GM08714 (cell line): ENCODE data around the gene PCYT1B.

Experiments
- H3K4me3 ChIP-seq: fragments of 200-500 bp; sonication (Bioruptor generic); 2 replicates; pipeline ENCODE4 v1.5.1; 2014; ENCODE audit warnings: mild to moderate bottlenecking, low read length, inconsistent platforms
- ZNF274 ChIP-seq: IDR thresholded peaks from 2 replicates; pipeline ENCODE4 v1.6.1; 2012; ENCODE audit warnings: mild to moderate bottlenecking, low read depth, low read length

Gene PCYT1B

DNA sequence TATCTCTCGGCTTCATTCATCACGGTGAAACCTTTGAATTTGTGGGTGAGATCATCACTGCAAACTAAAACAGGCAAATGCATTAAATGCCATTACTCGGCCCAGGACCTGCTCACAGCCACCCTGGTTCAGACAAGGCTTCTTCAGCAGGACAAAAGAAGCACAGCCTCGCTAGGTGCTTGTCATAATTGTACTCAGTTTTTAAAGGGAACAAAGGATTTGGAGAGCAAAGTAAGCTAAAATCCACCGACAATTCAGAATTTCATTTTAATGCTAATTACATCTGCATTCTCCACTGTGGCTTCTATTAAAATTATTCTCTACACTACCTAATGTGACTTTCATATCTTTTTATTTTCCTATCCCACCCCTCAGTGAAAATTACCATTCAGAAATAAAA is 57.0 kb downstream of the PCYT1B start:
- TF ChIP-seq ZNF274 = no peak
- no peak overlapping the region for H3K4me3 ChIP-seq

DNA sequence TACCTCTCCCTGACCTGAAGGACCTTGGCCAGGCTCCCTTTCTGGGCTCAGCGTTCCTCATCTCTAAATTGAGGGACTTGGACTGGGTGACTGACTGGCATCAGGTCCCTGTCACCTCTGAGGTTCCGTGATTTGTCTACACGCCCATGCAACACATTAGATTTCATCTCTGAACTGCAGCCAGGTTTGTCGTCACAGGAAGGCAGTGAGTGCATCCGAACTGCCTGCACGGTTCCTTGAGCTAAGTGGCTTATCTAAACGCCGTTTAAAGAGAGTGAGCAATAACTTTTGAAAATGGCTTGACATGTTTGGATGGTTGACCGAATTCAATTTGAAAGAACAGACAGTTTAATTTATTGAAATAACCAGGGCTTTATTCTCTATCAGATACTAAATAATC is 70.1 kb downstream of the PCYT1B start:
- TF ChIP-seq ZNF274 = no peak

GRCh38 chrX:24575496-24575895 is 71.7 kb downstream of the PCYT1B start:
- H3K4me3 ChIP-seq = no peak overlapping the region
- TF ChIP-seq ZNF274 = no peak

More for the DNA sequence above, 70.1 kb downstream of the PCYT1B start:
- no peak overlapping the region for H3K4me3 ChIP-seq

GRCh38 chrX:24574743-24575142 is 72.4 kb downstream of the PCYT1B start:
- TF ChIP-seq ZNF274 = no peak
- no peak overlapping the region for H3K4me3 ChIP-seq

DNA sequence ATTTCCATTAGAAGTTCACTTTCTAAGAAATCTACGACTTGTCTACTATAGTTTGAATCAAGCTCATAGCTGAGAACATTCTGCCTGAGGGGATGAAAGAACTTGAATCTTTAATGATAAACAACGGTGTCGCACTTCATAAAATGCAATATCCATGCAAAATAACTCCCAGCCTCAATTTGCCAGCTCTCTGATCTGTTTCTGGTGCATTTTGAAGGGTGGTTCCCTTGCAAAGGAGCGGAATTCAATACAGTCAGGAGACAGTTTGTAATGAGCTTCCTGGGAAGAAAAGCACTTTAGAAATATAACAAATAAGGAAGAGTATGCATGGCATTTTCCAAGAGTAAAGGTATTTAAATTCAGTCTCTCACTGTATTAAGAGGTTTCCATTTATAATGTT is 80.0 kb downstream of the PCYT1B start:
- TF ChIP-seq ZNF274 = no peak
- H3K4me3 ChIP-seq = no peak overlapping the region

GRCh38 chrX:24566240-24566639 is 80.9 kb downstream of the PCYT1B start:
- no peak overlapping the region for H3K4me3 ChIP-seq
- TF ChIP-seq ZNF274 = no peak

DNA sequence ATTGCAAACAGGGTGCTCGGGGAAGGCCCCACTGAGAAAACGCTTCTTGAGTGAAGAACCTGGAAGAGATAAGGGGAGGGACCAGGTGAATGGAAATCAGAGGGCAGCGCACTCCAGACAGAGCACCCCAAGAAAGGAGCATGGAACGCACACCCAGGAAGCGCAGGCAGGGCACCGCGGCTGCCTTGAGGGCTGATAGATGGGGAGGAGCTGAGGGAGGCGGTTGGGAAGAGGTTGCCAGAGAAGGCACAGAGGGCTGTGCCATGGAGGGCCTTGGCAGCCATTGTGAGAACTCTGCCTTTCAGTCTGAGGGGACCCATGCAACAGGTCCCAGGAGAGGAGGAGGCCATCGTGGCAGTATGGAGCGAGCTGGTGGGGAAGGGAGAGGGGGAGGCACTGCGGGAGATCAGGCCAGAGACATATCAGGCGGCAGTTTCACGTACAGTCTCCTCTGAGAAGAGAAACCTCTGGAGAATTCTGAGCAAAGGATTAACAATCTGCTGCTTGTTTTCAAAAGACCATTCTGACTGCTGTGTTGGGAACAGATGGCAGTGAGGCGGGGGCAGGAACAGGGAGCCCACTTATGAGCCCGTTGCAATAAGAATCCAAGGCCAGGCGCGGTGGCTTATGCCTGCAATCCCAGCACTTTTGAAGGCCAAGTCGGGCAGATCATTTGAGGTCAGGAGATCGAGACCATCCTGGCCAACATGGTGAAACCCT is 83.7 kb downstream of the PCYT1B start:
- no peak for TF ChIP-seq ZNF274
- no peak overlapping the region for H3K4me3 ChIP-seq

GRCh38 chrX:24561121-24561520 is 86.0 kb downstream of the PCYT1B start:
- H3K4me3 ChIP-seq = no peak overlapping the region
- no peak for TF ChIP-seq ZNF274

DNA sequence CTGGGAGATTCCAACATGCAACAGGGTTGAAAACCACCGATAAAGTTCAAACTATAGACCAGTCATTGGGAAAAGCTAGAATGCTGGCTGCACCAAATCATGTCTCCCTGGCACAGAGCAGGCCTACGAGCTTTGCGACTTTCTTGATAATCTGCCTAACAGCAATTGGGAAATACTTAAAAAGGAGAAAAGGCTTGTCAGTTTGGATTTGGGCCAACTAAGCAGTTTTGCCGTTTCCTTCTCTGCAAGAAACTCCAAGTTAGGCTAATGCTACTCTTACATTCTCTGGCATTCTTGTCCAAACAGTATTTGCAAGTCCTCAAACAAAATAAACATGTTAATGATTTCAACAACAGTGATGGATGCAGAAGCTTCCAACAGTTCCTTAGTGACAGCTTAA is 94.1 kb downstream of the PCYT1B start:
- no peak for TF ChIP-seq ZNF274
- H3K4me3 ChIP-seq = no peak overlapping the region

DNA sequence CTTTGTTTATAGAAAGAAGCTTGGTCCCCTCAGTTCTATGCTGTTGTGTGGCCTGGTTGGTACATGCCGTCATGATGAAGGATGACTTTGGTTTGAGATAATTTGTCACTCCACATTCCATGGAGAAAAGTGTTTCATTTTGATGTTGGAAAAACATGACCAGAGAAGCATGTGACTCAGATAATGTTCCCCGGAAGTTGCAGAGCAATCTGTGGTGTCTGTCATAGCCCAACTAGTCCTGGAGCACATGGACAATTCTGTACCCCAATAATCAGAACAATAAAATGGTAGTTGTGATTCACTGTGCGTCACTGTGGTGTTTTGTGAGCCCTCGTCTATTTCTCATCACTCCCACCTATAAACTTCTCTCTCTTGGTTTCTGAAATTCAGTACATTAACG is 97.0 kb downstream of the PCYT1B start:
- TF ChIP-seq ZNF274 = no peak
- H3K4me3 ChIP-seq = no peak overlapping the region

- H3K4me3 ChIP-seq = no peak overlapping the region
- no peak for TF ChIP-seq ZNF274
Measured at GRCh38 chrX:24547961-24548360, 99.2 kb downstream of the PCYT1B start.

DNA sequence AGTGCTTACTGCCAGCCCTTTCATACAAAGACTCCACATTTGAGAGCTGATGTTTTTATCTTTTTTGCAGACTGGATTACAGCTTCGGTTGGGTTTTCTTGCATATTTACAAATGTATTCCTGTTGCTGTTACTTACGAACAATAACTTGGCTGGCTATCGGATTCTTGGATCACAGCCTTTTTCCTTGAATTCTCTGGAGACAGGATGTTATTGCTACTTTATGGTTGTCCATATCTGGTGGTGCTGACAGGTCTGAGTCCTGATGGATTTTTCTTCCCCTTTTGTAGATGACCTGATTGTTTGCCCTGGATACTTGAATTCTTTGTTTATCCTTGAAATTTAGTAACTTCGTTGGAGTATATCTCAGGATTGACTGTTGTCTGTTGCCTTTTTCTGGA is 104.4 kb downstream of the PCYT1B start:
- no peak overlapping the region for H3K4me3 ChIP-seq
- no peak for TF ChIP-seq ZNF274

- H3K4me3 ChIP-seq = no peak overlapping the region
- TF ChIP-seq ZNF274 = no peak
Measured at GRCh38 chrX:24536551-24536950, 110.6 kb downstream of the PCYT1B start.

DNA sequence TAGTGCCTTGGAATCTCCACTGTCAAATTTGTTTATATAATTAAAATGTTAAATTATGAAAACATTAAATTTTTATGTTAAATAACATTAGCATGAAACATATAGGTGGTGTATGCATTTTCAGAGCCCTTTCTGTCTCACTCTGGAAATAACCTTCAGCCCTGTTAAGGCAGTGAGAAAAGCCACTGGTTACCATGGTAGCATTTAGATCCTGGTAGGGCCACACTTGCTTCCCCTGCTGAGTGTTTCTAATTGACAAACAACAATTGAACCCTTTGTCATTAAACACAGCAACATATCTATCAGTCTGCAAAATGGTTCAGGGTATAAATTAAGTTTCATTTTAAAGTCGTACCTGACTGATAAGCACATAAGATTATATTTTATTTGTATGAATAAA is 118.5 kb downstream of the PCYT1B start:
- H3K4me3 ChIP-seq = no peak overlapping the region
- no peak for TF ChIP-seq ZNF274

- no peak overlapping the region for H3K4me3 ChIP-seq
- no peak for TF ChIP-seq ZNF274
Measured at GRCh38 chrX:24526616-24527015, 120.5 kb downstream of the PCYT1B start.

DNA sequence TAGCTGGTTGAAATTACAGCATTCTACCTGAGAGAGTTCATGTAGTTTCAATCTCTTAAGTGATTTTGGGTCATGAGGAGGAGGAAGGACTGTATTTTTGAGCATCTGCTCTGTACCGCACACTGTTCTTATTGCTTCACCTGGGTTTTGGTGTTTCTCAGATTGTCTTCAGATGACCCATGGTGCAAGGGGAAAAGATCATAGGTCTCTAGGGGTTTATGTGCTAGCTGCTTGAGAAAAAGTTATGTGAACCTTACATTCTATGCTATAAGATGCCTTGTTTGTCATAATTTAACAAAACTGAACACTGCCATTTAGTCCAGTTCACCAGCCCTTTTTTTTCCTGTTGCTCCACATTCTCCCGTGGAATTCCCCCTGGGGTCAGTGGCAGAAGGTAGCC is 121.7 kb downstream of the PCYT1B start:
- no peak for TF ChIP-seq ZNF274
- no peak overlapping the region for H3K4me3 ChIP-seq
